Activated B cell treated with CpG ODN at 0.5 μM for 24 hours (primary cell): ENCODE results near the gene RPL23. TPM values are rescaled to one million over a fixed set of nuclear protein-coding genes. Genes with fewer than 3 reads are reported as not detected.

ENCODE experiments used
- ATAC-seq: fragments of 200-7000 bp; cut with Tn5 transposase; one replicate; pipeline ENCODE4 v1.10.0; 2021; ENCODE audit warnings: low read depth, mild to moderate bottlenecking, moderate library complexity
- CTCF ChIA-PET: fragments of 350-600 bp; sonication (Branson Sonifier 250); formaldehyde crosslinking; loops from one replicate; lab custom pipeline; 2021; ENCODE audit warnings: antibody characterized with exemption; lab: Charles Lee
- POLR2A ChIA-PET: fragments of 350-600 bp; sonication (Branson Sonifier 250); formaldehyde crosslinking; loops from one replicate; lab custom pipeline; 2021; ENCODE audit warnings: antibody characterized with exemption; lab: Charles Lee
- DNase-seq: peaks from one replicate; pipeline ENCODE4 v3.0.0; 2022
- H3K27ac Mint-ChIP-seq: one replicate; pipeline ENCODE4 v1.8.0; 2020; ENCODE audit warnings: mixed read lengths
- H3K27me3 Mint-ChIP-seq: one replicate; pipeline ENCODE4 v1.8.0; 2021; ENCODE audit warnings: mixed read lengths
- H3K36me3 Mint-ChIP-seq: one replicate; pipeline ENCODE4 v1.8.0; 2021; ENCODE audit warnings: low read depth, mixed read lengths
- H3K4me1 Mint-ChIP-seq: one replicate; pipeline ENCODE4 v1.8.0; 2021; ENCODE audit warnings: mixed read lengths
- H3K4me3 Mint-ChIP-seq: one replicate; pipeline ENCODE4 v1.8.0; 2020; ENCODE audit warnings: mild to moderate bottlenecking, mixed read lengths
- H3K9me3 Mint-ChIP-seq: one replicate; pipeline ENCODE4 v1.8.0; 2020; ENCODE audit warnings: mixed read lengths
- CTCF ChIP-seq: fragments of 200-600 bp; IDR thresholded peaks from one replicate; pipeline ENCODE4 v1.8.0; 2022; ENCODE audit warnings: antibody characterized with exemption, mild to moderate bottlenecking
- intact Hi-C: fragments of 100-400 bp; cut with micrococcal nuclease; formaldehyde crosslinking; loops from one replicate; pipeline ENCODE4 v1.15.1; 2024
- total RNA-seq: library from RNA; stranded (reverse); gene quantifications from 2 replicates; pipeline ENCODE4 v1.2.3, GENCODE V29; 2022

Gene RPL23
- total RNA-seq, 1 donor from 2014 or later, result 2,652 TPM

- DNase-seq (no peak), ATAC-seq (no peak)
- Mint-ChIP-seq H3K9me3 (no peaks in the 10 kb centered on the region), H3K27me3 (peaks cover 2% of the 10 kb centered on the region), H3K4me3 (peak overlapping the region; percentile 99), H3K36me3 (peaks cover 30% of the 10 kb centered on the region), H3K27ac (peak overlapping the region; percentile 85), H3K4me1 (peaks cover 76% of the 10 kb centered on the region)
- CTCF ChIA-PET, result interaction anchor here (0.6 to 6.4 kb wide), 9 partner anchors 16 to 293 kb away, joined by 3 to 33 read pairs (median 5); partner anchors contain the start of genes LASP1NB and RPL23
- intact Hi-C loops, result loop anchor here (2.0 kb wide), 2 partner anchors 53 to 111 kb away; partner anchors contain the start of gene LASP1NB
- POLR2A ChIA-PET, result interaction anchor here (0.6 to 9.2 kb wide), 18 partner anchors 9 to 1269 kb away, joined by 3 to 370 read pairs (median 5); partner anchors contain the start of genes CASC3, CWC25, FBXO47 and PSMB3
- TF ChIP-seq CTCF, result no peak
Measured at GRCh38 chr17:38871247-38872015, 17.9 kb upstream of the RPL23 start.

- Mint-ChIP-seq H3K9me3 (no peaks in the 10 kb centered on the region), H3K27me3 (peaks cover 2% of the 10 kb centered on the region), H3K4me3 (peak overlapping the region; percentile 99), H3K4me1 (peaks cover 73% of the 10 kb centered on the region), H3K27ac (peak overlapping the region; percentile 93), H3K36me3 (peaks cover 29% of the 10 kb centered on the region)
- intact Hi-C loops, result loop anchor here (1.0 to 2.0 kb wide), 4 partner anchors 14 to 112 kb away; partner anchors contain the start of genes FBXO47 and LASP1NB
- ChIA-PET CTCF (interaction anchor here (0.6 to 6.4 kb wide), 12 partner anchors 16 to 294 kb away, joined by 3 to 33 read pairs (median 6); partner anchors contain the start of genes LASP1NB and RPL23), POLR2A (interaction anchor here (0.6 to 9.2 kb wide), 34 partner anchors 9 to 846 kb away, joined by 3 to 370 read pairs (median 6); partner anchors contain the start of genes CDK12, CWC25, FBXO47 and MLLT6)
- peak; percentile 28 for ATAC-seq
- DNase-seq, result peak; percentile 47
- TF ChIP-seq CTCF, result no peak
Measured at GRCh38 chr17:38870259-38871165, 17.0 kb upstream of the RPL23 start.

GRCh38 chr17:38869526-38870258, 16.2 kb upstream of the RPL23 start, which contains the start of gene LASP1:
Gene LASP1 (plus strand): TSS chr17:38870058. CDS start chr17:38870190, 132 bp downstream.
- Mint-ChIP-seq H3K4me1 (peaks cover 71% of the 10 kb centered on the region), H3K27ac (peak within 1 kb of the TSS; percentile 96), H3K4me3 (peak within 1 kb of the TSS; percentile 99), H3K27me3 (peaks cover 2% of the 10 kb centered on the region), H3K36me3 (peaks cover 27% of the 10 kb centered on the region), H3K9me3 (no peaks in the 10 kb centered on the region)
- DNase-seq, result peak; percentile 87
- intact Hi-C loops, result loop anchor here (1.0 to 10.0 kb wide), 13 partner anchors 15 to 533 kb away; partner anchors contain the start of genes CWC25, EPOP, FBXL20 and FBXO47
- TF ChIP-seq CTCF, result no peak
- POLR2A ChIA-PET, result interaction anchor here (0.6 to 9.2 kb wide), 40 partner anchors 8 to 847 kb away, joined by 3 to 370 read pairs (median 5); partner anchors contain the start of genes ARL5C, CDK12, CWC25 and FBXL20
- ATAC-seq, result peak; percentile 65
- CTCF ChIA-PET, result interaction anchor here (0.8 to 6.4 kb wide), 7 partner anchors 16 to 284 kb away, joined by 3 to 33 read pairs (median 9); partner anchors contain the start of gene RPL23

GRCh38 chr17:38868817-38869525, 15.4 kb upstream of the RPL23 start:
- Mint-ChIP-seq H3K4me3 (peak overlapping the region; percentile 99), H3K9me3 (no peaks in the 10 kb centered on the region), H3K4me1 (peaks cover 72% of the 10 kb centered on the region), H3K36me3 (peaks cover 25% of the 10 kb centered on the region), H3K27ac (peak overlapping the region; percentile 96), H3K27me3 (peaks cover 2% of the 10 kb centered on the region)
- CTCF ChIA-PET, result interaction anchor here (0.8 to 6.4 kb wide), 7 partner anchors 15 to 284 kb away, joined by 3 to 33 read pairs (median 9); partner anchors contain the start of gene RPL23
- intact Hi-C loops, result loop anchor here (1.0 to 10.0 kb wide), 9 partner anchors 16 to 533 kb away; partner anchors contain the start of genes CWC25, EPOP, FBXL20 and PSMB3
- peak; percentile 84 for DNase-seq
- ATAC-seq, result peak; percentile 53
- POLR2A ChIA-PET, result interaction anchor here (0.7 to 9.2 kb wide), 34 partner anchors 9 to 836 kb away, joined by 3 to 370 read pairs (median 6); partner anchors contain the start of genes ARL5C, CWC25, FBXL20 and FBXO47
- no peak for TF ChIP-seq CTCF
